Stomach smooth muscle (tissue), 2 donors: ENCODE data around the gene PRSS33.
A peak's percentile ranks its signal among the peaks of the same experiment; 100 is the strongest.

Experiments
- H3K27ac ChIP-seq: one replicate; pipeline ENCODE4 v1.7.0; 2013; ENCODE audit warnings: mild to moderate bottlenecking, low read length, inconsistent platforms
- H3K27me3 ChIP-seq, 2 donors: one replicate each; pipeline ENCODE4 v1.7.0; 2013; ENCODE audit warnings: low read length in 2 of 2; ENCODE audit not compliant: insufficient read depth in 2 of 2, control insufficient read depth in 1 of 2
- H3K36me3 ChIP-seq, 2 donors: one replicate each; pipeline ENCODE4 v1.7.0; 2013; ENCODE audit warnings: low read length in 2 of 2; ENCODE audit not compliant: control insufficient read depth in 2 of 2, insufficient read depth in 2 of 2
- H3K4me1 ChIP-seq: one replicate; pipeline ENCODE4 v1.7.0; 2013; ENCODE audit warnings: low read length; ENCODE audit not compliant: control insufficient read depth, insufficient read depth
- H3K4me3 ChIP-seq, 2 donors: one replicate each; pipeline ENCODE4 v1.7.0; 2013; ENCODE audit warnings: low read length in 2 of 2
- H3K9ac ChIP-seq, 2 donors: one replicate each; pipeline ENCODE4 v1.7.0; 2013; ENCODE audit warnings: low read length in 2 of 2, mild to moderate bottlenecking in 1 of 2
- H3K9me3 ChIP-seq, 2 donors: one replicate each; pipeline ENCODE4 v1.7.0; 2013; ENCODE audit warnings: low read length in 2 of 2; ENCODE audit not compliant: control insufficient read depth in 2 of 2
- donor health status: healthy.
- donor health status: Pancreatic carcinoma.

The PRSS33 gene

GRCh38 chr16:2756288-2757015 is 30.9 kb downstream of the PRSS33 start:
- peak overlapping the region in 1 of 2 donors; percentile 95 for H3K4me3 ChIP-seq
- peaks cover 35% of the 10 kb centered on the region for H3K4me1 ChIP-seq
- H3K9me3 ChIP-seq = no peaks in the 10 kb centered on the region
- H3K9ac ChIP-seq = no peak overlapping the region
- no peak overlapping the region for H3K27ac ChIP-seq
- H3K27me3 ChIP-seq = no peaks in the 10 kb centered on the region
- peaks cover 41 to 42% of the 10 kb centered on the region in 2 donors for H3K36me3 ChIP-seq

GRCh38 chr16:2755158-2755557 is 32.2 kb downstream of the PRSS33 start:
- no peaks in the 10 kb centered on the region for H3K27me3 ChIP-seq
- peak overlapping the region; percentile 6 to 24 for H3K9ac ChIP-seq
- peaks cover 36% of the 10 kb centered on the region for H3K4me1 ChIP-seq
- H3K27ac ChIP-seq = no peak overlapping the region
- no peaks in the 10 kb centered on the region for H3K9me3 ChIP-seq
- peak overlapping the region; percentile 87 to 95 for H3K4me3 ChIP-seq
- peaks cover 30 to 33% of the 10 kb centered on the region in 2 donors for H3K36me3 ChIP-seq

GRCh38 chr16:2753733-2754020 is 33.7 kb downstream of the PRSS33 start:
- H3K4me1 ChIP-seq = peaks cover 36% of the 10 kb centered on the region
- H3K9me3 ChIP-seq = no peaks in the 10 kb centered on the region
- H3K27ac ChIP-seq = peak overlapping the region; percentile 98
- no peaks in the 10 kb centered on the region for H3K27me3 ChIP-seq
- H3K4me3 ChIP-seq = peak overlapping the region; percentile 87 to 95
- H3K36me3 ChIP-seq = peaks cover 15 to 18% of the 10 kb centered on the region in 2 donors
- H3K9ac ChIP-seq = peak overlapping the region; percentile 73 to 97

- Histone ChIP-seq H3K4me3 (peak overlapping the region; percentile 87 to 95), H3K36me3 (peaks cover 11 to 12% of the 10 kb centered on the region in 2 donors), H3K4me1 (peaks cover 36% of the 10 kb centered on the region), H3K27me3 (no peaks in the 10 kb centered on the region), H3K27ac (peak overlapping the region; percentile 98), H3K9ac (peak overlapping the region; percentile 97 to 99), H3K9me3 (no peaks in the 10 kb centered on the region)
These were observed 34.3 kb downstream of the PRSS33 start for GRCh38 chr16:2752850-2753732.

- no peaks in the 10 kb centered on the region for H3K9me3 ChIP-seq
- H3K9ac ChIP-seq = peak within 1 kb of the TSS; percentile 97 to 99
- peaks cover 36% of the 10 kb centered on the region for H3K4me1 ChIP-seq
- peaks cover 3 to 4% of the 10 kb centered on the region in 2 donors for H3K36me3 ChIP-seq
- peak within 1 kb of the TSS; percentile 94 to 95 for H3K4me3 ChIP-seq
- H3K27me3 ChIP-seq = no peaks in the 10 kb centered on the region
- peak within 1 kb of the TSS; percentile 98 for H3K27ac ChIP-seq
These were observed 35.1 kb downstream of the PRSS33 start, which contains the start of gene SRRM2 for GRCh38 chr16:2752035-2752849. Gene SRRM2 (plus strand): TSS chr16:2752638. CDS start chr16:2756365, 3,727 bp downstream.

- Histone ChIP-seq H3K9ac (peak overlapping the region; percentile 97 to 99), H3K4me1 (peaks cover 35% of the 10 kb centered on the region), H3K27ac (peak overlapping the region; percentile 98), H3K4me3 (peak overlapping the region; percentile 94 to 95), H3K36me3 (peaks cover 2 to 3% of the 10 kb centered on the region in 2 donors), H3K27me3 (no peaks in the 10 kb centered on the region), H3K9me3 (no peaks in the 10 kb centered on the region)
These were observed 35.8 kb downstream of the PRSS33 start for GRCh38 chr16:2751577-2752034.

- no peaks in the 10 kb centered on the region for H3K36me3 ChIP-seq
- H3K4me1 ChIP-seq = peaks cover 18% of the 10 kb centered on the region
- H3K4me3 ChIP-seq = no peak overlapping the region
- H3K27ac ChIP-seq = no peak overlapping the region
- H3K27me3 ChIP-seq = no peaks in the 10 kb centered on the region
- no peaks in the 10 kb centered on the region for H3K9me3 ChIP-seq
- no peak overlapping the region for H3K9ac ChIP-seq
These were observed 37.4 kb downstream of the PRSS33 start for GRCh38 chr16:2749936-2750335.

GRCh38 chr16:2749476-2749875 is 37.9 kb downstream of the PRSS33 start:
- Histone ChIP-seq H3K9ac (no peak overlapping the region), H3K27ac (no peak overlapping the region)

GRCh38 chr16:2748757-2749455 is 38.5 kb downstream of the PRSS33 start:
- Histone ChIP-seq H3K36me3 (no peaks in the 10 kb centered on the region), H3K9me3 (no peaks in the 10 kb centered on the region), H3K9ac (no peak overlapping the region), H3K27me3 (no peaks in the 10 kb centered on the region), H3K4me1 (peaks cover 8% of the 10 kb centered on the region), H3K27ac (no peak overlapping the region), H3K4me3 (no peak overlapping the region)

More at GRCh38 chr16:2749476-2749875, 37.9 kb downstream of the PRSS33 start:
- no peaks in the 10 kb centered on the region for H3K27me3 ChIP-seq
- no peaks in the 10 kb centered on the region for H3K9me3 ChIP-seq
- no peaks in the 10 kb centered on the region for H3K36me3 ChIP-seq
- no peak overlapping the region for H3K4me3 ChIP-seq
- peaks cover 14% of the 10 kb centered on the region for H3K4me1 ChIP-seq

GRCh38 chr16:2745961-2746360 is 41.4 kb downstream of the PRSS33 start:
- Histone ChIP-seq H3K4me3 (no peak overlapping the region), H3K27ac (no peak overlapping the region), H3K27me3 (no peaks in the 10 kb centered on the region), H3K9me3 (no peaks in the 10 kb centered on the region), H3K36me3 (no peaks in the 10 kb centered on the region), H3K9ac (no peak overlapping the region), H3K4me1 (no peaks in the 10 kb centered on the region)
